MM.1S (cell line): ENCODE data around the gene PGGHG.

ENCODE experiments used
- CTCF ChIP-seq: fragments of 300-600 bp; sonication (generic); IDR thresholded peaks from 2 replicates; pipeline ENCODE4 v1.5.1; 2016; ENCODE audit warnings: antibody characterized with exemption, low read length, mixed read lengths
- EZH2phosphoT487 ChIP-seq: fragments of 300-600 bp; sonication (generic); IDR thresholded peaks from 2 replicates; pipeline ENCODE4 v1.6.1; 2018; ENCODE audit warnings: antibody characterized with exemption, low read length

DNA sequence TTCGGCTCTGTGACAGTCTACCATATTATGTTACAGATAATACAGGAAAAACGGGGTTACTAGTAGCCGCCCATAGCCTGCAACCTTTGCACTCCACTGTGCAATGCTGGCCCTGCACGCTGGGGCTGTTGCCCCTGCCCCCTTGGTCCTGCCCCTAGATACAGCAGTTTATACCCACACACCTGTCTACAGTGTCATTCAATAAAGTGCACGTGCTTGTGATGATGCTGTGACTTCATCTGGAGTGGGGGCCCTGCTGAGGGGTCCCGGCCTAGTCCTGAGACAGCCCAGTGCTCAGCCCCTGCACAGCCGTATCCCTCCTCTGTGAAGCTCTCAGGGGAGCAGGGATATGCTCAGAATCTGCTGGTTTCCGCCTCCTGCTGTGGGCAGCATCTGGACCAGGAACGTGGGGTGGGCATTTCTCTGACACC lies 26.1 kb downstream of the PGGHG start:
- TF ChIP-seq CTCF = no peak
- no peak for TF ChIP-seq EZH2phosphoT487
